ENCODE measurements around the gene CA5B. TPM values are rescaled to one million over a fixed set of nuclear protein-coding genes. Genes with fewer than 3 reads are reported as not detected.
"Not testable (repeated sequence)": the region's sequence is repeated elsewhere in the genome, so short reads cannot be mapped to it uniquely, and the experiment has no call there.

Gene CA5B
- total and polyA plus RNA-seq, 2 donors (not counting 3 experiments of a cell fraction or from before 2014, with no cell fraction given): 2.3 to 5.6 TPM

- H3K79me2 ChIP-seq (ENCODE audit: control insufficient read depth, insufficient read depth, low read length): no peaks in the 10 kb centered on the region
- H3K27me3 ChIP-seq (ENCODE audit: control insufficient read depth in 2 of 2, insufficient read depth in 2 of 2, low read length in 2 of 2): no peaks in the 10 kb centered on the region
- ChIA-PET CTCF (no interaction called here), POLR2A (no interaction called here)
- no peak overlapping the region for H2AFZ ChIP-seq (ENCODE audit: low read depth, low read length)
- intact Hi-C loops (cut with micrococcal nuclease) (no loop called here), dilution Hi-C loops (cut with MboI; ENCODE audit: extremely low pct_ligation_motif_present, low sequenced_read_pairs) (no loop called here)
- H3K36me3 ChIP-seq (ENCODE audit: control insufficient read depth in 2 of 2, extremely low read depth in 1 of 2, insufficient read depth in 2 of 2, low read length in 2 of 2): no peaks in the 10 kb centered on the region
- DNase-seq (ENCODE audit: low read depth, low spot score): no peak
- no peak overlapping the region for H3K27ac ChIP-seq (ENCODE audit: insufficient read depth, low read depth, low read length)
- TF ChIP-seq EZH2 (IDR thresholded peaks at IDR 0.05; ENCODE audit: borderline replicate concordance, low read depth, low read length, severe bottlenecking): no peak
- no peak overlapping the region for H3K4me2 ChIP-seq (ENCODE audit: insufficient read depth, low read length)
- no peaks in the 10 kb centered on the region for H3K9me1 ChIP-seq (replicated peaks; ENCODE audit: control insufficient read depth, extremely low read depth, insufficient read depth, low read length)
- no peaks in the 10 kb centered on the region for H3K9me3 ChIP-seq (replicated peaks; ENCODE audit: control insufficient read depth, insufficient read depth, low read length)
- no peaks in the 10 kb centered on the region for H3K4me1 ChIP-seq (ENCODE audit: control insufficient read depth, extremely low read depth, insufficient read depth, low read length)
- no TSS peak for BruUV-seq (replicated peaks)
- H3K9ac ChIP-seq (replicated peaks; ENCODE audit: extremely low read depth, insufficient read depth, low read length): no peak overlapping the region
- H3K4me3 ChIP-seq (replicated peaks in 1 of 3; ENCODE audit: insufficient read depth in 1 of 3, low read depth in 1 of 3, low read length in 3 of 3): no peak overlapping the region
- FAIRE-seq: no peak
- no peaks in the 10 kb centered on the region for H4K20me1 ChIP-seq (replicated peaks; ENCODE audit: control insufficient read depth, extremely low read depth, insufficient read depth, low read length)
Observed at GRCh38 chrX:15744181-15744867, 6.3 kb downstream of the CA5B start.

GRCh38 chrX:15745179-15745578 is 7.1 kb downstream of the CA5B start:
- DNase-seq (ENCODE audit: low read depth, low spot score) (no peak), FAIRE-seq (no peak)
- Histone ChIP-seq H3K9ac (replicated peaks; ENCODE audit: extremely low read depth, insufficient read depth, low read length) (no peak overlapping the region), H3K4me1 (ENCODE audit: control insufficient read depth, extremely low read depth, insufficient read depth, low read length) (peaks cover 6% of the 10 kb centered on the region), H3K4me3 (replicated peaks in 1 of 3; ENCODE audit: insufficient read depth in 1 of 3, low read depth in 1 of 3, low read length in 3 of 3) (no peak overlapping the region), H3K9me1 (replicated peaks; ENCODE audit: control insufficient read depth, extremely low read depth, insufficient read depth, low read length) (no peaks in the 10 kb centered on the region), H3K79me2 (ENCODE audit: control insufficient read depth, insufficient read depth, low read length) (no peaks in the 10 kb centered on the region), H3K9me3 (replicated peaks; ENCODE audit: control insufficient read depth, insufficient read depth, low read length) (no peaks in the 10 kb centered on the region), H3K27me3 (ENCODE audit: control insufficient read depth in 2 of 2, insufficient read depth in 2 of 2, low read length in 2 of 2) (no peaks in the 10 kb centered on the region), H3K4me2 (ENCODE audit: insufficient read depth, low read length) (no peak overlapping the region), H3K36me3 (ENCODE audit: control insufficient read depth in 2 of 2, extremely low read depth in 1 of 2, insufficient read depth in 2 of 2, low read length in 2 of 2) (no peaks in the 10 kb centered on the region), H4K20me1 (replicated peaks; ENCODE audit: control insufficient read depth, extremely low read depth, insufficient read depth, low read length) (no peaks in the 10 kb centered on the region), H2AFZ (ENCODE audit: low read depth, low read length) (no peak overlapping the region), H3K27ac (ENCODE audit: insufficient read depth, low read depth, low read length) (no peak overlapping the region)
- no TSS peak for BruUV-seq (replicated peaks)
- dilution Hi-C loops (cut with MboI; ENCODE audit: extremely low pct_ligation_motif_present, low sequenced_read_pairs): no loop called here
- intact Hi-C loops (cut with micrococcal nuclease): no loop called here
- CTCF ChIA-PET: interaction anchor here (0.9 kb wide), 1 partner anchor 46 kb away, joined by 3 read pairs; no protein-coding TSS in a partner anchor
- TF ChIP-seq FOS (IDR thresholded peaks at IDR 0.05; ENCODE audit: borderline replicate concordance, insufficient read depth, low read length) (no peak), MAX (IDR thresholded peaks at IDR 0.05; ENCODE audit: insufficient read depth, insufficient read length) (no peak), GATA2 (IDR thresholded peaks at IDR 0.05; ENCODE audit: insufficient read depth, insufficient read length, low read depth, low read length) (no peak)
- POLR2A ChIA-PET: no interaction called here

GRCh38 chrX:15746651-15747050 is 8.6 kb downstream of the CA5B start:
- H3K27ac ChIP-seq (ENCODE audit: insufficient read depth, low read depth, low read length); H4K20me1 ChIP-seq (replicated peaks; ENCODE audit: control insufficient read depth, extremely low read depth, insufficient read depth, low read length); BruUV-seq (replicated peaks); H3K9me3 ChIP-seq (replicated peaks; ENCODE audit: control insufficient read depth, insufficient read depth, low read length); POLR2A ChIA-PET; DNase-seq (ENCODE audit: low read depth, low spot score); H3K4me1 ChIP-seq (ENCODE audit: control insufficient read depth, extremely low read depth, insufficient read depth, low read length); H3K79me2 ChIP-seq (ENCODE audit: control insufficient read depth, insufficient read depth, low read length); FAIRE-seq; dilution Hi-C loops (cut with MboI; ENCODE audit: extremely low pct_ligation_motif_present, low sequenced_read_pairs); H3K36me3 ChIP-seq (ENCODE audit: control insufficient read depth in 2 of 2, extremely low read depth in 1 of 2, insufficient read depth in 2 of 2, low read length in 2 of 2); H3K9me1 ChIP-seq (replicated peaks; ENCODE audit: control insufficient read depth, extremely low read depth, insufficient read depth, low read length); H3K27me3 ChIP-seq (ENCODE audit: control insufficient read depth in 2 of 2, insufficient read depth in 2 of 2, low read length in 2 of 2); H3K9ac ChIP-seq (replicated peaks; ENCODE audit: extremely low read depth, insufficient read depth, low read length); H2AFZ ChIP-seq (ENCODE audit: low read depth, low read length); H3K4me3 ChIP-seq (replicated peaks in 1 of 3; ENCODE audit: insufficient read depth in 1 of 3, low read depth in 1 of 3, low read length in 3 of 3); CTCF ChIA-PET; intact Hi-C loops (cut with micrococcal nuclease); H3K4me2 ChIP-seq (ENCODE audit: insufficient read depth, low read length): not testable (repeated sequence)

Data from endothelial cell of umbilical vein (primary cell).